Measurements from ENCODE around the gene CEACAM21. TPM values are rescaled to one million over a fixed set of nuclear protein-coding genes. Genes with fewer than 3 reads are reported as not detected.

The CEACAM21 gene
- total and polyA plus RNA-seq, 2 donors (not counting 1 experiment from before 2014, with no cell fraction given) = not detected

DNA sequence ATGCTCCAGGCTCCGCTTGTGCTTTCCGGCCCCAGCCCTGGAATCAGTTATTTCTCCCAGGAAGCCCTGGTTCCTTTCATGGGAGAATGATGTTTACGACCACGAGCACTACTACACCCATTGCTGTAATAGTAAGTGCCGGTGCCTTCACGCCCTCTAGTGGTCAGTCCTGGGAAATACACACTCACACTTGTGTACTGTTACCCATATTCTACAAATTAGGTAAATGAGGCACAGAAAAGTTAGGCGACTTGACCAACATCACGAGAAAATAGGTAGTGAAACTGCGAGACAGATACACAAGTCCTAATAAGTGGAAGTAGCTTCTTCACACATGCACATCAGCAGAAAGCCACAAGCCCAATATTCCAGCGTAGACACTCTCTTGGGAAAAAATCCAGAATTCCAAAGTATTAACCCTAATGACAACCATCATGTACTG lies 21.7 kb downstream of the CEACAM21 start:
- no peak for TF ChIP-seq EZH2 (IDR thresholded peaks at IDR 0.05; ENCODE audit: low read length, missing control alignments)
- TF ChIP-seq, protein P1, sequence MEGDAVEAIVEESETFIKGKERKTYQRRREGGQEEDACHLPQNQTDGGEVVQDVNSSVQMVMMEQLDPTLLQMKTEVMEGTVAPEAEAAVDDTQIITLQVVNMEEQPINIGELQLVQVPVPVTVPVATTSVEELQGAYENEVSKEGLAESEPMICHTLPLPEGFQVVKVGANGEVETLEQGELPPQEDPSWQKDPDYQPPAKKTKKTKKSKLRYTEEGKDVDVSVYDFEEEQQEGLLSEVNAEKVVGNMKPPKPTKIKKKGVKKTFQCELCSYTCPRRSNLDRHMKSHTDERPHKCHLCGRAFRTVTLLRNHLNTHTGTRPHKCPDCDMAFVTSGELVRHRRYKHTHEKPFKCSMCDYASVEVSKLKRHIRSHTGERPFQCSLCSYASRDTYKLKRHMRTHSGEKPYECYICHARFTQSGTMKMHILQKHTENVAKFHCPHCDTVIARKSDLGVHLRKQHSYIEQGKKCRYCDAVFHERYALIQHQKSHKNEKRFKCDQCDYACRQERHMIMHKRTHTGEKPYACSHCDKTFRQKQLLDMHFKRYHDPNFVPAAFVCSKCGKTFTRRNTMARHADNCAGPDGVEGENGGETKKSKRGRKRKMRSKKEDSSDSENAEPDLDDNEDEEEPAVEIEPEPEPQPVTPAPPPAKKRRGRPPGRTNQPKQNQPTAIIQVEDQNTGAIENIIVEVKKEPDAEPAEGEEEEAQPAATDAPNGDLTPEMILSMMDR (conservative IDR thresholded peaks at IDR 0.05 in 1 of 2, IDR thresholded peaks at IDR 0.05 in 1 of 2; ENCODE audit: low read depth in 1 of 2, low read length in 2 of 2) = peak; percentile 94 to 99
- H3K9me3 ChIP-seq (ENCODE audit: control insufficient read depth, insufficient read depth, low read depth, low read length) = no peaks in the 10 kb centered on the region
- H3K36me3 ChIP-seq (ENCODE audit: control insufficient read depth, insufficient read depth, low read length) = no peaks in the 10 kb centered on the region
- H2AFZ ChIP-seq (ENCODE audit: low read length) = no peak overlapping the region
- no peaks in the 10 kb centered on the region for H3K4me1 ChIP-seq (ENCODE audit: control insufficient read depth, extremely low read depth, insufficient read depth, low read length)
- no peak overlapping the region for H3K27ac ChIP-seq (ENCODE audit: insufficient read depth, low read length)
- H3K79me2 ChIP-seq (ENCODE audit: control insufficient read depth, insufficient read depth, low read length) = no peaks in the 10 kb centered on the region
- no peak overlapping the region for H3K4me3 ChIP-seq (replicated peaks in 1 of 4; ENCODE audit: control extremely low read depth in 1 of 4, insufficient read depth in 1 of 4, low read depth in 3 of 4, low read length in 4 of 4)
- H3K27me3 ChIP-seq (ENCODE audit: control insufficient read depth, insufficient read depth, low read length) = no peaks in the 10 kb centered on the region
- peak; percentile 42 to 67 for DNase-seq (ENCODE audit: low read depth in 2 of 2)
- no peak overlapping the region for H3K4me2 ChIP-seq (ENCODE audit: extremely low read depth, insufficient read depth, low read length)
- no peak overlapping the region for H3K9ac ChIP-seq (ENCODE audit: insufficient read depth, low read length)
- no peaks in the 10 kb centered on the region for H4K20me1 ChIP-seq (ENCODE audit: control insufficient read depth, extremely low read depth, insufficient read depth, low read length)

GRCh38 chr19:41599175-41599966 lies 23.4 kb downstream of the CEACAM21 start:
- DNase-seq (ENCODE audit: low read depth in 2 of 2) = no peak
- Histone ChIP-seq H3K4me2 (ENCODE audit: extremely low read depth, insufficient read depth, low read length) (no peak overlapping the region), H3K4me1 (ENCODE audit: control insufficient read depth, extremely low read depth, insufficient read depth, low read length) (no peaks in the 10 kb centered on the region), H3K9ac (ENCODE audit: insufficient read depth, low read length) (no peak overlapping the region), H3K79me2 (ENCODE audit: control insufficient read depth, insufficient read depth, low read length) (no peaks in the 10 kb centered on the region), H3K4me3 (replicated peaks in 1 of 4; ENCODE audit: control extremely low read depth in 1 of 4, insufficient read depth in 1 of 4, low read depth in 3 of 4, low read length in 4 of 4) (no peak overlapping the region), H3K36me3 (ENCODE audit: control insufficient read depth, insufficient read depth, low read length) (no peaks in the 10 kb centered on the region), H3K9me3 (ENCODE audit: control insufficient read depth, insufficient read depth, low read depth, low read length) (no peaks in the 10 kb centered on the region), H3K27ac (ENCODE audit: insufficient read depth, low read length) (no peak overlapping the region), H4K20me1 (ENCODE audit: control insufficient read depth, extremely low read depth, insufficient read depth, low read length) (no peaks in the 10 kb centered on the region), H2AFZ (ENCODE audit: low read length) (no peak overlapping the region), H3K27me3 (ENCODE audit: control insufficient read depth, insufficient read depth, low read length) (no peaks in the 10 kb centered on the region)
- TF ChIP-seq EZH2 (IDR thresholded peaks at IDR 0.05; ENCODE audit: low read length, missing control alignments) = no peak
- TF ChIP-seq, protein P1 (conservative IDR thresholded peaks at IDR 0.05 in 1 of 2, IDR thresholded peaks at IDR 0.05 in 1 of 2; ENCODE audit: low read depth in 1 of 2, low read length in 2 of 2) = no peak

- H3K79me2 ChIP-seq (ENCODE audit: control insufficient read depth, insufficient read depth, low read length) = no peaks in the 10 kb centered on the region
- H2AFZ ChIP-seq (ENCODE audit: low read length) = no peak overlapping the region
- DNase-seq (ENCODE audit: low read depth in 2 of 2) = no peak
- H3K4me3 ChIP-seq (replicated peaks in 1 of 4; ENCODE audit: control extremely low read depth in 1 of 4, insufficient read depth in 1 of 4, low read depth in 3 of 4, low read length in 4 of 4) = no peak overlapping the region
- no peak for TF ChIP-seq EZH2 (IDR thresholded peaks at IDR 0.05; ENCODE audit: low read length, missing control alignments)
- TF ChIP-seq, protein P1 (conservative IDR thresholded peaks at IDR 0.05 in 1 of 2, IDR thresholded peaks at IDR 0.05 in 1 of 2; ENCODE audit: low read depth in 1 of 2, low read length in 2 of 2) = no peak
- no peak overlapping the region for H3K27ac ChIP-seq (ENCODE audit: insufficient read depth, low read length)
- no peaks in the 10 kb centered on the region for H4K20me1 ChIP-seq (ENCODE audit: control insufficient read depth, extremely low read depth, insufficient read depth, low read length)
- H3K36me3 ChIP-seq (ENCODE audit: control insufficient read depth, insufficient read depth, low read length) = no peaks in the 10 kb centered on the region
- no peaks in the 10 kb centered on the region for H3K27me3 ChIP-seq (ENCODE audit: control insufficient read depth, insufficient read depth, low read length)
- H3K4me2 ChIP-seq (ENCODE audit: extremely low read depth, insufficient read depth, low read length) = no peak overlapping the region
- H3K4me1 ChIP-seq (ENCODE audit: control insufficient read depth, extremely low read depth, insufficient read depth, low read length) = no peaks in the 10 kb centered on the region
- no peaks in the 10 kb centered on the region for H3K9me3 ChIP-seq (ENCODE audit: control insufficient read depth, insufficient read depth, low read depth, low read length)
- no peak overlapping the region for H3K9ac ChIP-seq (ENCODE audit: insufficient read depth, low read length)
Measured at GRCh38 chr19:41601771-41602170, 25.8 kb downstream of the CEACAM21 start.
